ENCODE results near the gene NOSIP. TPM values are rescaled to one million over a fixed set of nuclear protein-coding genes. Genes with fewer than 3 reads are reported as not detected.
A peak's percentile ranks its signal among the peaks of the same experiment; 100 is the strongest.

NOSIP gene
- total RNA-seq, 1 donor from 2014 or later, result 64.8 TPM

- Mint-ChIP-seq H3K27me3 (ENCODE audit: low read depth) (no peaks in the 10 kb centered on the region), H3K36me3 (ENCODE audit: low read depth) (peaks cover 67% of the 10 kb centered on the region), H3K4me1 (ENCODE audit: low read depth) (peaks cover 65% of the 10 kb centered on the region), H3K9me3 (no peaks in the 10 kb centered on the region), H3K4me3 (ENCODE audit: low read depth) (peak overlapping the region; percentile 74), H3K27ac (peak overlapping the region; percentile 92)
- intact Hi-C loops (cut with micrococcal nuclease), result no loop called here
- DNase-seq (ENCODE audit: low spot score), result no peak
These were observed 20.9 kb downstream of the NOSIP start for GRCh38 chr19:49559443-49559842.

- Mint-ChIP-seq H3K4me1 (ENCODE audit: low read depth) (peaks cover 66% of the 10 kb centered on the region), H3K4me3 (ENCODE audit: low read depth) (peak overlapping the region; percentile 74), H3K36me3 (ENCODE audit: low read depth) (peaks cover 65% of the 10 kb centered on the region), H3K27me3 (ENCODE audit: low read depth) (no peaks in the 10 kb centered on the region), H3K27ac (peak overlapping the region; percentile 92), H3K9me3 (no peaks in the 10 kb centered on the region)
- no peak for DNase-seq (ENCODE audit: low spot score)
- intact Hi-C loops (cut with micrococcal nuclease), result no loop called here
These were observed 21.8 kb downstream of the NOSIP start for GRCh38 chr19:49558591-49558990.

- intact Hi-C loops (cut with micrococcal nuclease), result no loop called here
- DNase-seq (ENCODE audit: low spot score), result no peak
- Mint-ChIP-seq H3K27ac (peak overlapping the region; percentile 59), H3K27me3 (ENCODE audit: low read depth) (no peaks in the 10 kb centered on the region), H3K4me1 (ENCODE audit: low read depth) (peaks cover 67% of the 10 kb centered on the region), H3K9me3 (no peaks in the 10 kb centered on the region), H3K4me3 (ENCODE audit: low read depth) (peak overlapping the region; percentile 10), H3K36me3 (ENCODE audit: low read depth) (peaks cover 63% of the 10 kb centered on the region)
These were observed 22.6 kb downstream of the NOSIP start for GRCh38 chr19:49557641-49558325.

GRCh38 chr19:49556412-49557398 lies 23.7 kb downstream of the NOSIP start:
- Mint-ChIP-seq H3K27ac (peak overlapping the region; percentile 4), H3K36me3 (ENCODE audit: low read depth) (peaks cover 65% of the 10 kb centered on the region)
- intact Hi-C loops (cut with micrococcal nuclease), result no loop called here

GRCh38 chr19:49555600-49556411 lies 24.6 kb downstream of the NOSIP start:
- intact Hi-C loops (cut with micrococcal nuclease), result loop anchor here (2.0 kb wide), 1 partner anchor 13 kb away; no protein-coding TSS in a partner anchor
- Mint-ChIP-seq H3K4me1 (ENCODE audit: low read depth) (peaks cover 61% of the 10 kb centered on the region), H3K4me3 (ENCODE audit: low read depth) (no peak overlapping the region), H3K27ac (peak overlapping the region; percentile 99), H3K27me3 (ENCODE audit: low read depth) (no peaks in the 10 kb centered on the region), H3K9me3 (no peaks in the 10 kb centered on the region), H3K36me3 (ENCODE audit: low read depth) (peaks cover 66% of the 10 kb centered on the region)
- peak; percentile 73 for DNase-seq (ENCODE audit: low spot score)

More at GRCh38 chr19:49556412-49557398, 23.7 kb downstream of the NOSIP start:
- H3K4me3 Mint-ChIP-seq (ENCODE audit: low read depth), result no peak overlapping the region
- DNase-seq (ENCODE audit: low spot score), result no peak
- H3K9me3 Mint-ChIP-seq, result no peaks in the 10 kb centered on the region
- H3K27me3 Mint-ChIP-seq (ENCODE audit: low read depth), result no peaks in the 10 kb centered on the region
- peaks cover 66% of the 10 kb centered on the region for H3K4me1 Mint-ChIP-seq (ENCODE audit: low read depth)

GRCh38 chr19:49554701-49555181 lies 25.6 kb downstream of the NOSIP start:
- Mint-ChIP-seq H3K27ac (peak overlapping the region; percentile 99), H3K36me3 (ENCODE audit: low read depth) (peaks cover 56% of the 10 kb centered on the region)

GRCh38 chr19:49553451-49554271 lies 26.7 kb downstream of the NOSIP start:
- intact Hi-C loops (cut with micrococcal nuclease), result loop anchor here (2.0 kb wide), 1 partner anchor 15 kb away; no protein-coding TSS in a partner anchor
- H3K4me1 Mint-ChIP-seq (ENCODE audit: low read depth), result peaks cover 47% of the 10 kb centered on the region
- peak overlapping the region; percentile 99 for H3K27ac Mint-ChIP-seq
- no peaks in the 10 kb centered on the region for H3K27me3 Mint-ChIP-seq (ENCODE audit: low read depth)
- peaks cover 48% of the 10 kb centered on the region for H3K36me3 Mint-ChIP-seq (ENCODE audit: low read depth)
- H3K9me3 Mint-ChIP-seq, result no peaks in the 10 kb centered on the region
- DNase-seq (ENCODE audit: low spot score), result no peak
- peak overlapping the region; percentile 58 for H3K4me3 Mint-ChIP-seq (ENCODE audit: low read depth)

More at GRCh38 chr19:49554701-49555181, 25.6 kb downstream of the NOSIP start:
- no peaks in the 10 kb centered on the region for H3K27me3 Mint-ChIP-seq (ENCODE audit: low read depth)
- intact Hi-C loops (cut with micrococcal nuclease), result loop anchor here (2.0 kb wide), 1 partner anchor 14 kb away; no protein-coding TSS in a partner anchor
- H3K4me1 Mint-ChIP-seq (ENCODE audit: low read depth), result peaks cover 50% of the 10 kb centered on the region
- peak; percentile 48 for DNase-seq (ENCODE audit: low spot score)
- peak overlapping the region; percentile 55 for H3K4me3 Mint-ChIP-seq (ENCODE audit: low read depth)
- no peaks in the 10 kb centered on the region for H3K9me3 Mint-ChIP-seq

- Mint-ChIP-seq H3K9me3 (no peaks in the 10 kb centered on the region), H3K36me3 (ENCODE audit: low read depth) (peaks cover 41% of the 10 kb centered on the region), H3K27ac (peak overlapping the region; percentile 99), H3K27me3 (ENCODE audit: low read depth) (no peaks in the 10 kb centered on the region), H3K4me3 (ENCODE audit: low read depth) (peak overlapping the region; percentile 67), H3K4me1 (ENCODE audit: low read depth) (peaks cover 44% of the 10 kb centered on the region)
- DNase-seq (ENCODE audit: low spot score), result no peak
- intact Hi-C loops (cut with micrococcal nuclease), result no loop called here
These were observed 27.6 kb downstream of the NOSIP start for GRCh38 chr19:49552749-49553148.

GRCh38 chr19:49551531-49551930 lies 28.8 kb downstream of the NOSIP start:
- H3K9me3 Mint-ChIP-seq, result no peaks in the 10 kb centered on the region
- peaks cover 33% of the 10 kb centered on the region for H3K36me3 Mint-ChIP-seq (ENCODE audit: low read depth)
- peaks cover 45% of the 10 kb centered on the region for H3K4me1 Mint-ChIP-seq (ENCODE audit: low read depth)
- no peaks in the 10 kb centered on the region for H3K27me3 Mint-ChIP-seq (ENCODE audit: low read depth)
- H3K4me3 Mint-ChIP-seq (ENCODE audit: low read depth), result no peak overlapping the region
- intact Hi-C loops (cut with micrococcal nuclease), result no loop called here
- peak overlapping the region; percentile 46 for H3K27ac Mint-ChIP-seq
- no peak for DNase-seq (ENCODE audit: low spot score)

- no peak for DNase-seq (ENCODE audit: low spot score)
- H3K27ac Mint-ChIP-seq, result peak overlapping the region; percentile 62
- H3K4me1 Mint-ChIP-seq (ENCODE audit: low read depth), result peaks cover 35% of the 10 kb centered on the region
- no peak overlapping the region for H3K4me3 Mint-ChIP-seq (ENCODE audit: low read depth)
- H3K36me3 Mint-ChIP-seq (ENCODE audit: low read depth), result peaks cover 14% of the 10 kb centered on the region
- H3K27me3 Mint-ChIP-seq (ENCODE audit: low read depth), result no peaks in the 10 kb centered on the region
- intact Hi-C loops (cut with micrococcal nuclease), result no loop called here
- no peaks in the 10 kb centered on the region for H3K9me3 Mint-ChIP-seq
These were observed 31.3 kb downstream of the NOSIP start for GRCh38 chr19:49549045-49549444.

GRCh38 chr19:49546825-49547565 lies 33.4 kb downstream of the NOSIP start:
- Mint-ChIP-seq H3K4me1 (ENCODE audit: low read depth) (peaks cover 23% of the 10 kb centered on the region), H3K27me3 (ENCODE audit: low read depth) (no peaks in the 10 kb centered on the region), H3K36me3 (ENCODE audit: low read depth) (peaks cover 6% of the 10 kb centered on the region), H3K27ac (peak overlapping the region; percentile 49), H3K4me3 (ENCODE audit: low read depth) (peak overlapping the region; percentile 41), H3K9me3 (no peaks in the 10 kb centered on the region)
- intact Hi-C loops (cut with micrococcal nuclease), result loop anchor here (1.0 kb wide), 2 partner anchors 23 to 41 kb away; no protein-coding TSS in a partner anchor
- DNase-seq (ENCODE audit: low spot score), result peak; percentile 60

Data from activated T-helper 2 cell treated with anti-CD3 and anti-CD28 coated beads, Interferon-gamma antibody, Interleukin-2, Interleukin-4, amounts not matched to agents 10 μg/mL and 5 μg/mL and 100 μg/mL, durations not matched to agents 14 hours and 24 hours and 36 hours (primary cell).